Measurements from ENCODE around the gene SLC8A3. TPM values are rescaled to one million over a fixed set of nuclear protein-coding genes. Genes with fewer than 3 reads are reported as not detected.

Gene SLC8A3
- total and polyA plus RNA-seq, 5 donors from 2014 or later: 0.37 TPM; not detected in 4

DNA sequence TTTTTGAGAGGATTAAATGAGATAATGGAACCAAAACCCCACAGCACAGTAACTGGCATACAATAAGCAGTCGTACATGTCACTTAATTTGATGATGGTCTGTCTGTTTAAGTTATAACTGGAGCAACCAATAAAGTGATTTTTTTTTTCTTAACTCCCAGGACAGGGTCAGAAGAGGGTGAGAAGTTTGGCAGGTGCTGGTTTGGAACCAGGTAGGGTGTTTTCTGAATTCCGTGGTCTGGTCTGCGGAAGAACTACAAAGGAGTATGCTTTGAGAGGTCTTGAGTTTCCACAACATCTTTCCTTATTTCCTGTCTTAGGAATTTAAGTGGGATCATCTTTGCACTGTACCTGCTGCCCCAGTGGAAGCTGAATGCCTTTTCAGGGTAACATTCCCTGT lies 111.7 kb downstream of the SLC8A3 start:
- H3K9me3 Mint-ChIP-seq: no peaks in the 10 kb centered on the region
- H3K27me3 Mint-ChIP-seq: peaks cover 31% of the 10 kb centered on the region
- DNase-seq (no peak), ATAC-seq (ENCODE audit: low read depth in 2 of 2) (no peak)
- Histone ChIP-seq H3K4me1 (ENCODE audit: control insufficient read depth, insufficient read depth, low read length, poor library complexity, severe bottlenecking) (no peaks in the 10 kb centered on the region), H3K9me3 (ENCODE audit: control insufficient read depth in 2 of 2, low read length in 2 of 2) (no peaks in the 10 kb centered on the region), H3K36me3 (ENCODE audit: control insufficient read depth, insufficient read depth, low read length) (no peaks in the 10 kb centered on the region), H3K27ac (ENCODE audit: insufficient read depth, low read length, poor library complexity, severe bottlenecking) (no peak overlapping the region), H3K27me3 (ENCODE audit: control insufficient read depth, insufficient read depth, low read length) (peaks cover 6% of the 10 kb centered on the region), H3K4me3 (ENCODE audit: low read depth, low read length) (no peak overlapping the region)
- no peak overlapping the region for H3K4me3 Mint-ChIP-seq
- no peaks in the 10 kb centered on the region for H3K36me3 Mint-ChIP-seq
- no peaks in the 10 kb centered on the region for H3K4me1 Mint-ChIP-seq
- no peak overlapping the region for H3K27ac Mint-ChIP-seq

DNA sequence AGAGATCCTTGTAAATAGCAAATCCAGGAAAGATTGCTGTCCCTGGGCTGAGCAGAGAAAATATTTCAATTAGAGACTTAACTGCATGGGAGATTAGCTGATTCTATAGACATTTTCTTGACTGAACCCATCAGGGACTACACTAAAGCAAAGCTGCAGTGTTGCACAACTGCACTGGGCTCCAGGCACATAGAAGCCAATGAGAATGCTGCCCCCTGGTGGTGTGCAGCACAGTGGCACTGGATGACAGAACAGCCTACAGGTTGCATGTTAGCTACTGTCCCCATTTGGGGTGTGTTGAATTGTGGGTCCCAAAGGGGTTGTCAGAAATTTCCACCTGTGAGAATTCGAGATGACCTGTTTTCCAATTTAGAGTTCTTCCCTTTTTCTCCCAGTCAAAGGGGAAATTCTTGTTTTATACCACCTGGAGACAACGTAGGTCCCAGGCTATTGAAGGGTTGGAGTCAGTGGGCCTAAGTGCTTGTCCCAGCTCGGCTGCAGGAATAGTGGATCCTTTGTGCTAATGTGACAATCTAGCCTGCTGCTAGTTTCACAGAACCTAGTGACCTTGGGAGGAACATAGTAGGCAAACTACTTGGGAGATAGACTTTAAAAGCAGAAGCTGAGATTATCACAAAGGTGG lies 114.7 kb downstream of the SLC8A3 start:
- H3K36me3 Mint-ChIP-seq: no peaks in the 10 kb centered on the region
- H3K9me3 Mint-ChIP-seq: no peaks in the 10 kb centered on the region
- no peak overlapping the region for H3K4me3 ChIP-seq (ENCODE audit: low read depth, low read length)
- H3K27ac ChIP-seq (ENCODE audit: insufficient read depth, low read length, poor library complexity, severe bottlenecking): no peak overlapping the region
- no peak overlapping the region for H3K27ac Mint-ChIP-seq
- no peak overlapping the region for H3K4me3 Mint-ChIP-seq
- no peaks in the 10 kb centered on the region for H3K9me3 ChIP-seq (ENCODE audit: control insufficient read depth in 2 of 2, low read length in 2 of 2)
- H3K27me3 ChIP-seq (ENCODE audit: control insufficient read depth, insufficient read depth, low read length): peaks cover 4% of the 10 kb centered on the region
- no peaks in the 10 kb centered on the region for H3K4me1 Mint-ChIP-seq
- DNase-seq (peak in 2 of 3 donors; percentile 2 to 50), ATAC-seq (ENCODE audit: low read depth in 2 of 2) (no peak)
- no peaks in the 10 kb centered on the region for H3K36me3 ChIP-seq (ENCODE audit: control insufficient read depth, insufficient read depth, low read length)
- H3K4me1 ChIP-seq (ENCODE audit: control insufficient read depth, insufficient read depth, low read length, poor library complexity, severe bottlenecking): no peaks in the 10 kb centered on the region
- peaks cover 29% of the 10 kb centered on the region for H3K27me3 Mint-ChIP-seq

DNA sequence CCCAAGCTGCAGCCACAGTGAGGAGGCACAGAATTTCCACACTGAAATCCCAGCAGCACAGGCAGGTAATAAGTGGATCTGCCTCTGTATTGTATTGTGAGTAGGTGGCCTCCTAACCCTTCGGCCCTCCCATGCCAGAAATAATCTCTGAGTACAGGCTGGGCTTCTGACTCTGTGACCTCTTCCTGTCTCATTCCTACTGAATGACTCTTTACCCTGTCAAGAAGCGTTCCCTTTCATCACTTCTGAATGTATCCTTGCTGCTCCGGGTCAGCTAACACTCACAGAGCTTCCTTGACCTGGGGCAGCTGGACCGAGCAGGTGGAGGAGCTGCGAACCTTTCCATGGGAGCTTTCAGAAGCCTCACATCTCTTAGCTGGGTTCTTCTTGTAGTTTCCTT lies 119.6 kb downstream of the SLC8A3 start:
- Mint-ChIP-seq H3K4me1 (no peaks in the 10 kb centered on the region), H3K27ac (no peak overlapping the region), H3K36me3 (no peaks in the 10 kb centered on the region), H3K4me3 (no peak overlapping the region), H3K9me3 (no peaks in the 10 kb centered on the region), H3K27me3 (peaks cover 12% of the 10 kb centered on the region)
- H3K9me3 ChIP-seq (ENCODE audit: control insufficient read depth in 2 of 2, low read length in 2 of 2): no peaks in the 10 kb centered on the region
- H3K27ac ChIP-seq (ENCODE audit: insufficient read depth, low read length, poor library complexity, severe bottlenecking): no peak overlapping the region
- H3K27me3 ChIP-seq (ENCODE audit: control insufficient read depth, insufficient read depth, low read length): peaks cover 2% of the 10 kb centered on the region
- DNase-seq: no peak
- no peaks in the 10 kb centered on the region for H3K4me1 ChIP-seq (ENCODE audit: control insufficient read depth, insufficient read depth, low read length, poor library complexity, severe bottlenecking)
- H3K4me3 ChIP-seq (ENCODE audit: low read depth, low read length): no peak overlapping the region
- H3K36me3 ChIP-seq (ENCODE audit: control insufficient read depth, insufficient read depth, low read length): no peaks in the 10 kb centered on the region
- no peak for ATAC-seq (ENCODE audit: low read depth in 2 of 2)

DNA sequence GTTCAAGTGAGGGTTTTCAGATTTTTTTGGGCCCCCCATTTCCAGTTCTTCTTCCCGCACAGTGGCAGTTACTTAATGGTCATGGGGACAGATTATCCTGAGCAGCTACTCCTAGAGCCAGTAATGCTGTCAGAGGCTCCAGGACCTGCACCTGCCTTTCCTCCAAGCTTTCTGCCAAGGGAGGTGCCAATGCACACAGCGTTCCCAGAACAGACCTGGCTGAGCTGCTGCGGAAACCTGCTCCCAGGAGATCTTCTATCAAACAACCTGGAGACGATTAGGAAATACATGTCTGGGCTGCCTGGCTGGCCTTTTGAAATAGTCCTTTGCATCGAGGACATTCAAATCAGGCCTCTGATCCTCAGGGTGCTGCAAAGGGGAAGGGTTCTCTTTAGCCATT lies 120.9 kb downstream of the SLC8A3 start:
- H3K27ac ChIP-seq (ENCODE audit: insufficient read depth, low read length, poor library complexity, severe bottlenecking): no peak overlapping the region
- H3K4me1 ChIP-seq (ENCODE audit: control insufficient read depth, insufficient read depth, low read length, poor library complexity, severe bottlenecking): no peaks in the 10 kb centered on the region
- Mint-ChIP-seq H3K9me3 (no peaks in the 10 kb centered on the region), H3K36me3 (no peaks in the 10 kb centered on the region), H3K27me3 (peaks cover 12% of the 10 kb centered on the region), H3K4me1 (no peaks in the 10 kb centered on the region), H3K4me3 (no peak overlapping the region), H3K27ac (no peak overlapping the region)
- no peaks in the 10 kb centered on the region for H3K27me3 ChIP-seq (ENCODE audit: control insufficient read depth, insufficient read depth, low read length)
- no peak for ATAC-seq (ENCODE audit: low read depth in 2 of 2)
- DNase-seq: no peak
- no peaks in the 10 kb centered on the region for H3K9me3 ChIP-seq (ENCODE audit: control insufficient read depth in 2 of 2, low read length in 2 of 2)
- H3K4me3 ChIP-seq (ENCODE audit: low read depth, low read length): no peak overlapping the region
- H3K36me3 ChIP-seq (ENCODE audit: control insufficient read depth, insufficient read depth, low read length): no peaks in the 10 kb centered on the region

DNA sequence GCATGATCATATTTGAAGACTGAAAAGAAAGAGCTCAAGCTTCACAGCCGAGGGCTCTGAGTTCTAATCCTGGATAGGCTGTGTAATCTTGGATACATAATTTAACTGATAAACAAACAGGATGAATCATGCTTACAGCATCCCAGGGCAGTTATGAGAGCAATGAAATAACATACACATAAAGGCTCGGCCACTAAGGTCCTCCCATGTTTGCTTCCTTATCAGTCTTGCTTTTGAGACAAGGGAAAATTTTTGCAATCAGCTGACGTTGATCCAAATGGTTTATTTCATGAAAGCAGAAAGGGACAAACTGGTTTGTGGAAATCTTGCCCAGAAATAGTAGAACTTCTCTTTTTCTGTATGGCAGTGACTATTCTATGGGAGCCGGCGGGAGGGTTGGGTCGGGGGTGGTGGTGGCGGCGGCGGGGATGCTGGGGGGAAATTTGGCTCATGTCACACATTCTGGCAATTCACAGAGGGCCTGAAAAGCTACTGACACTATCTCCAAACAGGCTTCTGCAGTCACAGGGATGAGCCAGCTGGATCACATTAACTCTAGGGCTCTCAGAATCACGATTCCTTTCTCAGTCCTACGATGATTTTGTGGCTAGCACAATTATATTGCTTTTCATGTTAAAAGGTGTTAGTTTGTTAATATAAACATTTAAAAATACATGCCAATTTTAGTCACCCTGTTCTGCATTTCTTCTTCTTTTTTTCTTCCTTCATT lies 124.5 kb downstream of the SLC8A3 start:
- Mint-ChIP-seq H3K4me3 (no peak overlapping the region), H3K9me3 (no peaks in the 10 kb centered on the region), H3K27ac (no peak overlapping the region), H3K4me1 (no peaks in the 10 kb centered on the region), H3K36me3 (no peaks in the 10 kb centered on the region), H3K27me3 (peaks cover 6% of the 10 kb centered on the region)
- Histone ChIP-seq H3K9me3 (ENCODE audit: control insufficient read depth in 2 of 2, low read length in 2 of 2) (no peaks in the 10 kb centered on the region), H3K36me3 (ENCODE audit: control insufficient read depth, insufficient read depth, low read length) (no peaks in the 10 kb centered on the region), H3K4me1 (ENCODE audit: control insufficient read depth, insufficient read depth, low read length, poor library complexity, severe bottlenecking) (no peaks in the 10 kb centered on the region), H3K4me3 (ENCODE audit: low read depth, low read length) (no peak overlapping the region), H3K27me3 (ENCODE audit: control insufficient read depth, insufficient read depth, low read length) (no peaks in the 10 kb centered on the region), H3K27ac (ENCODE audit: insufficient read depth, low read length, poor library complexity, severe bottlenecking) (no peak overlapping the region)
- DNase-seq (no peak), ATAC-seq (ENCODE audit: low read depth in 2 of 2) (no peak)

DNA sequence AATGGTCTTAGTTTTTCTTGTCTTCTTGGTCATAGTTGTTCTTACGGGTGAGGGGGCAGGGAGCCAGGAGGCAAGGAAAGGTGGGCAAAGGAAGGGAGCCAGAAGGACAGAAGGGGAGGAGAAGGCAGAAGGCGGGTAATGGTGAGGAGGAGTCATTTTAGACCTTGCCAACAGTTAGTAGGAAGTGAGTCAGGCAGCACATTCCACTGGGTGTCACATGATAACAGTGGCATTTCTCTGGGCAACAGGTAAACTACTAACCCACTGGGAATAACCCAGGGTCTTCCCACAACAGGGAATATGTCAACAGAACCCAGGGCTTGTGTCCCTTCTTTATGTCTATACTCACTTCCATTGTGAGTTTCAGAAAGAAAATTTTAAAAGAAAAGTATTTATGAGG lies 127.6 kb downstream of the SLC8A3 start:
- no peaks in the 10 kb centered on the region for H3K36me3 Mint-ChIP-seq
- H3K4me3 ChIP-seq (ENCODE audit: low read depth, low read length): no peak overlapping the region
- no peaks in the 10 kb centered on the region for H3K4me1 Mint-ChIP-seq
- H3K9me3 ChIP-seq (ENCODE audit: control insufficient read depth in 2 of 2, low read length in 2 of 2): no peaks in the 10 kb centered on the region
- H3K27me3 Mint-ChIP-seq: peaks cover 21% of the 10 kb centered on the region
- H3K9me3 Mint-ChIP-seq: peaks cover 0 to 4% (median 0%) of the 10 kb centered on the region in 7 donors
- no peak for DNase-seq
- H3K36me3 ChIP-seq (ENCODE audit: control insufficient read depth, insufficient read depth, low read length): no peaks in the 10 kb centered on the region
- no peak overlapping the region for H3K27ac ChIP-seq (ENCODE audit: insufficient read depth, low read length, poor library complexity, severe bottlenecking)
- peak overlapping the region in 1 of 3 donors; percentile 91 for H3K27ac Mint-ChIP-seq
- no peaks in the 10 kb centered on the region for H3K4me1 ChIP-seq (ENCODE audit: control insufficient read depth, insufficient read depth, low read length, poor library complexity, severe bottlenecking)
- peak overlapping the region in 1 of 4 donors; percentile 18 for H3K4me3 Mint-ChIP-seq
- no peaks in the 10 kb centered on the region for H3K27me3 ChIP-seq (ENCODE audit: control insufficient read depth, insufficient read depth, low read length)
- no peak for ATAC-seq (ENCODE audit: low read depth in 2 of 2)

DNA sequence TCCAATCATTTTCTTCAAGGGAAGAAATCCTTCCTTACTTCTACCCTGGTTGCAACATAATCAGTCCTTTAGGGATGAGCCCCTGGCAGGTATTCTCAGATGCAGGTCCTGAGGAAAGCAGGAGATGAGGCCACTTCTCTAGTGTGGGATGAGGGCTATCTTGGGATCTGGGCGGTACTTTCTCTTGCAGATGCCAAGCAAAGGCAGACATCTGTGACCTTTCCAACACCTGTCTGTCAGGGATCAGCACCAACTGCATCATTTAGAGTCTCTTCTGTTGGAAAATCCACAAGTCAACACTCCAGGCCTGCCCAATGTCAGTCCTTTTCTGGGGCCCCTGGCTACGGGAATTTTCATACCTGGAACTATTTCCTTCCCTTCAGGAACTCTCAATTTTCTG lies 129.2 kb downstream of the SLC8A3 start:
- no peaks in the 10 kb centered on the region for H3K36me3 ChIP-seq (ENCODE audit: control insufficient read depth, insufficient read depth, low read length)
- Mint-ChIP-seq H3K4me3 (no peak overlapping the region), H3K27me3 (peaks cover 20% of the 10 kb centered on the region)

More for the DNA sequence above, 129.2 kb downstream of the SLC8A3 start:
- H3K4me3 ChIP-seq (ENCODE audit: low read depth, low read length): no peak overlapping the region
- peaks cover 0 to 4% (median 0%) of the 10 kb centered on the region in 7 donors for H3K9me3 Mint-ChIP-seq
- H3K27ac ChIP-seq (ENCODE audit: insufficient read depth, low read length, poor library complexity, severe bottlenecking): no peak overlapping the region
- H3K4me1 ChIP-seq (ENCODE audit: control insufficient read depth, insufficient read depth, low read length, poor library complexity, severe bottlenecking): no peaks in the 10 kb centered on the region
- H3K4me1 Mint-ChIP-seq: no peaks in the 10 kb centered on the region
- no peaks in the 10 kb centered on the region for H3K9me3 ChIP-seq (ENCODE audit: control insufficient read depth in 2 of 2, low read length in 2 of 2)
- ATAC-seq (ENCODE audit: low read depth in 2 of 2): no peak
- no peaks in the 10 kb centered on the region for H3K36me3 Mint-ChIP-seq
- no peaks in the 10 kb centered on the region for H3K27me3 ChIP-seq (ENCODE audit: control insufficient read depth, insufficient read depth, low read length)
- DNase-seq: no peak
- no peak overlapping the region for H3K27ac Mint-ChIP-seq
